HG03439 (cell line): ENCODE results near the gene NXPE4.

Experiments
- ATAC-seq: cut with Tn5 transposase; IDR thresholded peaks from one replicate; pipeline ENCODE4 v1.9.1; 2021; ENCODE audit warnings: mild to moderate bottlenecking, moderate library complexity; ENCODE audit not compliant: unreplicated experiment

The NXPE4 gene

DNA sequence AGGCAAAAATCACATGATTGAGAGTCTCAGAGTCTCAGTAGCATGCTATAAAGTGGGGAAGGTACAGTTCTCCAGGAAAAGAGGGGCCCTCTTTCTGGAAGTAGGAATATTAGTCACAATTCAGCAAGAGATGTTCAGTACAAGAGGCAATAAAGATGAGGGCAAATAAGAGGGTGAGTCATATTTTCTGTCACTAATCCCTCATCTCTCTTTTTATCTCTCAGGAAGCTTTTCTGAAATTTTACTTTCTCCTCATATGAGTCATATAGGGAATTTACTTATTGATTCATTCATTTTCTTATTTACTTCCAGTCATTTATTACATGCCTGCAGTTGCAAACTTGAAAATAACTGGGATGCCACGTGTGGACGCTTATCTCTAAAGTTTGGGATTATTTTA, 32.5 kb downstream of the NXPE4 start:
- no peak for ATAC-seq

DNA sequence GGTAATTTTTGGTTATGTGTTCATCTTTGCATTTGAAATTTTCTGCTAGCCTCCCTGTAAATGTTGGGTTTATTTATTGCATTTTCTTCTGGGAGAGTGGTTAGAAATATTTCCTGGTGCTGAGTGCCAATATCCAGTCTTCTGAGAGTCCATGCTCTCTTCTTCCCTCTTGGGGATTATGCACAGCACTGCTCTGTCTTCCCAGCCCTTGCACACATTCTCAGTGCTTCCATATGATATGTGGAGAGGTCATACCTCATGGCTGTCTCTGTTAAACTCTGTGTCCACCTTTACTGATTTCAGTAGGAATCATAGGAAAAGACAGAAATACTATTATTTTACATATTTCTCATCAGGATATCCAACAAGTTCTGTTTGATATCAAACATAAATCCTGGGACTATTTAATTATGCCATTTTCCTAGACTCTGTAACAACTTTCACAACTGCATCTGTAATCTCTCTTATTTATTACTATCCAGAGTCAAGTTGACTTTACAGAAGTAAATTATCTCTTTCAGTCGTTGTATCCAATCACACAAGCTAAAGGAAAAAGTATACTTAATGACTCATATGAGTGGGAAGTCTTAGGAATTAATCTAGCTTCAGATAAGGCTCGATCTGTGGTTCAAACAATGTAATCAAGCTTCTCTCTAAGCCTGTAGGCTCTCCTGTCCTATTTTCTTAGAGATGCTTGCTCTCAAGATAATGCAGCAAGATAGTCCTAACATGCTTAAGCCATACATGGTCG, 33.2 kb downstream of the NXPE4 start:
- no peak for ATAC-seq

DNA sequence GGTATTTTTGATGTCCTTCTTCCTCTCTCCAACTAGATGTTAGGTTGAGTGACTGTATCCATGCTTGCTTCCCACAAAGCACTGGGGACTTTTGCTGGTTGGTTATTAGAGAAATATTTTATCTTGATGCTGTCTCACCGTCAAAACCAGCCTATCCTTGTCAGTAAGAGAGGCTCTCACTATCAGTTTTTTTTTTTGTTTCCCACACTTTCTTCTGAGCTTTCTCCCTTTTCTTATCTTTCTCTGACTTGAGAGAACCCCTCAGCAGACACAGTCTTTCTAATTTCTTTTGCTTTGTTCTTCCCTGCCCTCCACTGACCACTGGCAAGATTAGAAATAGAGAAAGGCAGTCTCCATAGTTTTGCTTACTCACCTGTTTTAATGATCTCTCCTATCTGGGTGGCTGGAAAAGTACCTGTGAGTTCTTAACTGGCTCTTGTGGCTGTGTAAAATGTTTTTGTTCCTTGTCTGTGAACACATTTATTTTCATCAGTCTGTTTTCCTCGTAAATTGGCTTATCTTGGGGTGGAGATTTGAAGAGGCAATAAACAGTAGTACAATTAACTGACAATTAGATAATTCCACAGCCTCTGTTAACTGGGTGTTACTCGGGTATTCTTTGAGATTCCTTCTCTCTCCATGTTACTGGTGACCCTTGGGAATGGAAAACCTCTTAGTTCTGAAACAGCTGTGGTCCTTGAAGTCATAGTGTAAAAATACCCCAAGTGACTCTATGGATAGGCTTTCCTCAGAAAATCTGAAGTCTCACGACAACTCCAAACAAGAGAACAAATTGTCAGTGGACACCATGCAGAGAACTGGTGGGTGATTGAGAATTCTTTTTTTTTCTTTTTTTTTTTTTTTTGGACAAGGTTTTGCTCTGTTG, 35.9 kb downstream of the NXPE4 start, which contains the start of gene NXPE1:
Gene NXPE1 (minus strand): TSS at position 457 of the 886 bp plus-strand sequence. CDS start 8,680 bp downstream, outside the sequence.
- no peak for ATAC-seq

GRCh38 chr11:114556135-114556534, 39.5 kb downstream of the NXPE4 start:
- ATAC-seq, result no peak

- ATAC-seq, result no peak
Measured at GRCh38 chr11:114553642-114554041, 41.9 kb downstream of the NXPE4 start.

- no peak for ATAC-seq
Measured at GRCh38 chr11:114551060-114551459, 44.5 kb downstream of the NXPE4 start.

DNA sequence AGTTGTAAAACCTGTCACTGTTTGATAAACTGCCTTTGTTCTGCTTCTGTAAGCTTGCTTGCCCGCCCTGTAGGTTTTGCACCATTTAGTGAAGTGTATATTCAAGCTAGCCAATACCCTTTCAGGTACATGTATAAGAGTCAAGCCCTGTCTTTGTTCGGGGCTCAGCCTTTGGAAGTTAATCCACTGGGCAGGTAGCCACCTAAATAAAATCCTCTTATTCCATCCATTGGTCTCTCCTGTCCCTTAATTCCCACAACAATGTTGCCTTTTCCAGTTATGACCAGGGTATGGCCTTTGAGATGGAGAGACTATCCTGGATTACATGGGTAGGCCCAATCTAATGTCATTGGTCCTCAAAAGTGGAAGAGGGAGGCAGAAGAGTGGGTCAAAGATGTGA, 69.9 kb downstream of the NXPE4 start:
- no peak for ATAC-seq

DNA sequence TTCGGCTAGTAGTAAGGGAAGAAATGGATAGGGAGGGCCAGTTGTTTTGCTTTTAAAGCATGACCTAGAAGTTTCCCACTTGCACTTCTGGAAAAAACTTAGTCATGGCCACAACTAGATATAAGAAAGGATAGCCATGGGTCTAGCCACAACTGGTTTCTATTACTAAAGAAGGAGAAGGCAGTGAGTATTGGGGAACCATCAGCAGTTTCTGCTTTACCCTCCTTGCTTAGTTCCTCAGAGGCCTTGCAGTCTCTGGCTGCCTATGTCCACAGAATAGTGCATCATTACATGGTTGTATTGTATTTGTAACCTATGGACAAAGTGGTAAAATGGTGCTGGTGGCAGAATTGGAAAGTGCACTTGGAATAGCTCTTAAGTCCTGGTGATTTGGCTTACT, 71.5 kb downstream of the NXPE4 start:
- no peak for ATAC-seq

- no peak for ATAC-seq
Measured at GRCh38 chr11:114522818-114523217, 72.8 kb downstream of the NXPE4 start.
